SIG-M5 (cell line): ENCODE measurements around the gene NBL1.

Source experiments
- DNase-seq: peaks from one replicate; lab custom pipeline; 2025; lab: John Stamatoyannopoulos, UW

NBL1 gene

GRCh38 chr1:19703280-19703679 lies 59.2 kb downstream of the NBL1 start:
- no peak for DNase-seq

- DNase-seq: no peak
These were observed 60.4 kb downstream of the NBL1 start for GRCh38 chr1:19704247-19705113.

- no peak for DNase-seq
These were observed 61.4 kb downstream of the NBL1 start for GRCh38 chr1:19705464-19705863.

GRCh38 chr1:19706136-19706535 lies 62.0 kb downstream of the NBL1 start:
- DNase-seq: no peak
